K562 (cell line): Measurements from ENCODE around the gene C16orf89.

Experiments
- BMI1 ChIP-seq: fragments of 150-350 bp; IDR thresholded peaks from 2 replicates; pipeline ENCODE4 v1.6.1; 2014; ENCODE audit warnings: low read length
- CTCF ChIP-seq, 3 experiments: IDR thresholded peaks in 2 of 3; conservative IDR thresholded peaks in 1 of 3; 2 replicates each; pipeline ENCODE4 v1.5.1; 2011 to 2012; ENCODE audit warnings: low read length in 3 of 3, mild to moderate bottlenecking in 3 of 3, control low read depth in 2 of 3, improper control_type of control experiment in 1 of 3, inconsistent platforms in 1 of 3, low read depth in 1 of 3, mixed read lengths in 1 of 3, moderate library complexity in 1 of 3; ENCODE audit not compliant: insufficient read depth in 2 of 3
- E2F1 ChIP-seq: sonication (generic); formaldehyde crosslinking; IDR thresholded peaks from 2 replicates; pipeline ENCODE4 v1.8.1; 2023; ENCODE audit warnings: mild to moderate bottlenecking, missing genetic modification reagents, moderate library complexity
- POLR3A ChIP-seq: IDR thresholded peaks from 2 replicates; pipeline ENCODE4 v1.6.1; 2011; ENCODE audit warnings: borderline replicate concordance, mild to moderate bottlenecking, moderate library complexity; ENCODE audit not compliant: insufficient read length, insufficient read depth; ENCODE audit errors: extremely low read depth
- ZFP36 ChIP-seq: fragments of 150-350 bp; IDR thresholded peaks from 2 replicates; pipeline ENCODE4 v1.6.1; 2018; ENCODE audit warnings: low read length, low read depth; ENCODE audit not compliant: partially characterized antibody

GRCh38 chr16:5016967-5017677, 48.6 kb downstream of the C16orf89 start:
- TF ChIP-seq ZFP36 (no peak), BMI1 (no peak), POLR3A (no peak), CTCF (IDR thresholded peaks at IDR 0.05 in 2 of 3, conservative IDR thresholded peaks at IDR 0.05 in 1 of 3; ENCODE audit: insufficient read depth in 2 of 3, low read depth in 1 of 3, low read length in 3 of 3) (no peak), E2F1 (CRISPR knock-in tag) (no peak)
